ENCODE measurements around the gene NR5A1.

NR5A1 gene

DNA sequence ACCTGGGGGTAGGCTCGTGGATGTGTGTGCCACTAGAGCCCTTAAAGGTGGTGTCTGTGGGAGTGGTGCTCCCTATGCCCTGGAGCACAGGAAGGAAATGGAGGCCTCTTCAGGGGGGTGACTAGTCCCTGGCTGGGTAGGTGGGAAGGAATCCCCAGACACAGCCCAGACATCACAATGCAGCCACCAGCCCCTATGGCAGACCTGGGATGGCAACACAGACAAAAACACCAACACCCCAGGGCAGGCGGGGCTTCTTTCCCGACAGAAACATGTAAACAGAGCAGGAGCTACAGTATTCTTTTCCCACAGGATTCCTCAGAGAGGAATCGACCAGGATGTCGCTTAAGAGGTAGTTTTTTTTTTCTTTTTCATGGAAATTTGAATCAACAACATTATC lies 10.4 kb upstream of the NR5A1 start:
- DNase-seq (ENCODE audit: insufficient read length, low spot score) (no peak), FAIRE-seq (no peak)

DNA sequence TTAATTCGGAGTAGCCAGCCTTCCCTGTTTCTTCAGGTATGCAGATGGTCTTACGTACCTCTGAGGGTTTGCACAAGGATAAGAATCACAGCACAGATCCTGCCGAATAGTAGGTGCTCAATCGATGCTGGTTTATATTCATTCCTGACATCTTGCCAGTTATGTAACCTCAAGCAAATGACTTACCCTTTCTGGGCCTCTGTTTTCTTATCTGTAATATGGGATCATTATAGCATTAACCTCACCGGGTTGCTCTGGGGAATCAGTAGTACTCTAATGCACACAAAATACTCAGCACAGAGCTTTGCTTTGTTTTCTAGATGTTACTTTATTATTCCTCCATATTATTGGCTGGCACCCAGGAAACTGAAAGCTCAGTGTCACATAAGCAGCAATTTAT lies 7.7 kb upstream of the NR5A1 start:
- no peak for FAIRE-seq
- no peak for DNase-seq (ENCODE audit: insufficient read length, low spot score)

DNA sequence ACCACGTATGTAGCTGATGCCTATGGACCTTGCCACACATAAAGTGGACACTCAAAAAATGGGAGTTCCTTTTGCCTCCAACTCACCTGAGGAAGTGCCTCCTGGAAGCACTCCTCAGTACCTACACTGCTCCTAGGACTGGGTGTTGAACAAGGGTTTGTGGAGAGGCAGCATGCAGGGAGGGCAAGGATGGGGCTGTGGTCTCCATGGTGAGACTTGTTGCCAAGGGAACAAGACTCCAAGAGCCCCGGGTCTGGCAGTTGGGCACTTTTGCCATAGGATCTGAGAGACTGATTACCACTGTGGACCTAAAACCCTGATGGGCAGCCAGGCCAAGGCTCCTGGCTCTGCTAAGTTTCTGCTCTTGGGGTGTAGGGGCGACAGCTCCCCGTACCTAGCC lies 6.9 kb upstream of the NR5A1 start:
- DNase-seq (ENCODE audit: insufficient read length, low spot score) (no peak), FAIRE-seq (no peak)

DNA sequence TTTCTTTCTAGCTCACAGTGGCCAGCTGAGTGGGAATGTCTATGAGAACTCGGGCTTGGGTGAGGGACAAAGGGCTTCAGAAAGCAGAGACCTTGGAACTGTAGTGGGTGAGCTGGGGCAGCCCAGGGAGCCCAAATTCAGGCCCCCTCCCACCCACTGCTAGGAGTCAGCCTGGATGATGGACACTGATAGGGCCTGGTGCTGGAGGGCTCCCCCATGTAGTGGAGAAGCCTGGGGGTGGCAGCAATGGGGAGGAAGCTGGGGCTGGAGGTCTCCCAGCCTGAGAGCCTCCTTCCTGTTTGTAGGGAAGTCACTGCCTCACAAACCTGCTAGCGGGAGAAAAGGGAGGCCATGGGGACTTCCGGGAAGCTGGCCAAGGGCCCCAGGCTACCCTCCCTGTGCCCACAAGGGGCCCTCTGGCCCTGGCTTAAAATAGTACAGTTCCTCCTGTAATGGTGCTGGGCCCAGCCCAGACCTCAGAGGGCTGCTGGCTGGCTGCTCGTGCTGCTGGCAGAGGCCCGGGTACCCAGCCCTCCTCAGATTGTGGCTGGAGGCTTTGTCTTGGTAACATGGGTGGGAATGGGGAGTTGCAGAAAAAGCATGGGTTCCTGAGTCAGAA lies 6.3 kb upstream of the NR5A1 start:
- FAIRE-seq (no peak), DNase-seq (ENCODE audit: insufficient read length, low spot score) (no peak)

DNA sequence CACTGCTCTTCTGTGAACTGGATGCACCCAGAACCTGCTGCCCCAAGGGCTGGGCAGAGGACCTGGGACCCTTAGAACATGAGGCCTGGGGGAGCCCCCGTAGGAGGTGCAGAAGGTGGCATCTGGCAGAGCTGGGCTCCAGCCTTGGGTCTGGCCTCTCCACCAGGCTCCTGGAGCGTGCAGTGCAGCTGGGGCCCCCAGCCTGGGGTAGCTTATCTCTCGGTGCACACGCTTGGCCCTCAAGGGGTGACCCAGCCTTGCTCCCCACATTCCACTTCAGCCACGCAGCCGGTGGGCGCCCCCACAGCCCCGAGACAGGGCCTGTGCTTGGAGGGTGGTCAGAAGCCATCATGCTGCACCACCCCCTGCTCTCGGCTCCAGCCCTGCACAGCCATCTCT lies 5.6 kb upstream of the NR5A1 start:
- no peak for FAIRE-seq
- no peak for DNase-seq (ENCODE audit: insufficient read length, low spot score)

DNA sequence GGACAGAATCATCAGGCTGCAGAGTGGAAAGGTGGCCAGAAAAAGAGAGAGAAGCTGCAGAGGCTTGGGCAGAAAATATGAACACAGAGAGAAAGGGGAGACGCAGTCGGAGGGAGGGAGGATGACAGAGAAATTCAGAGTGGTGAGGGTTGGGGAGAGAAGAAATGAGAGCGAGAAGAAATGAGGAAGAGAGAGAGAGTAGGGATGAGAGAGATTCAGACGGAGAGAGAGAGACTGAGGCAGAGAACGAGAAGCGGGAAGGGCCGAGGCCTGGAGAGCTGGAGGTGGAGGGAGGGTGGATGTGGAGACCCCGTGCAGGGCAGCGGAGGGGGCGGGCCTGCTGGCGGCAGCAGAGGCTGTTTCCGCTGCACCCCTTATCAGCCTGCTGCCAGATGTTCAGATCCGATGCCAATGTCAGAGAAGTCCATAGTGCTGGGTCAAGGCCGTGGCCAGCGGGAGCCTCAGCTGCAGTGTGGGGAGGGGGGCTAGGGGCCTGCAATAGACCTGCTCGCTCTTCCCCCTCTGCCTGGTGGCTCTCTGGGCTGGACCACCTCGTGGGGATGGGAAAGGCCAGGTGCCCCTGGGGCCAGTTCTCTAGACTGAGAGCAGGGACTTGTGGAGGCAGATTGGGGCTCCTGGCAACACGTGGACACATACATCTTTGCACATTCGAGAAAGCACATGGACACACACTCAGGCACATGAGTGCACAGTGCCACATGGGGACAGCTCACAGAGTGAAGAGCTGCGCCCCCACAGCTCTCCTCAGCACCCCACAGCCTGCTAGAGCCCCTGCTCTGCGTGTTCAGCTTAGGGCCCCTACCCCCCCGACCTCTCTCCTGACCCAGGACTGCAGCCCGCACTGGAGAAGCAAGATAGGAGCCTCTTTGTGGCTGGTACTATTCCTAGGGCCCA lies 4.9 kb upstream of the NR5A1 start:
- DNase-seq (ENCODE audit: insufficient read length, low spot score) (no peak), FAIRE-seq (no peak)

DNA sequence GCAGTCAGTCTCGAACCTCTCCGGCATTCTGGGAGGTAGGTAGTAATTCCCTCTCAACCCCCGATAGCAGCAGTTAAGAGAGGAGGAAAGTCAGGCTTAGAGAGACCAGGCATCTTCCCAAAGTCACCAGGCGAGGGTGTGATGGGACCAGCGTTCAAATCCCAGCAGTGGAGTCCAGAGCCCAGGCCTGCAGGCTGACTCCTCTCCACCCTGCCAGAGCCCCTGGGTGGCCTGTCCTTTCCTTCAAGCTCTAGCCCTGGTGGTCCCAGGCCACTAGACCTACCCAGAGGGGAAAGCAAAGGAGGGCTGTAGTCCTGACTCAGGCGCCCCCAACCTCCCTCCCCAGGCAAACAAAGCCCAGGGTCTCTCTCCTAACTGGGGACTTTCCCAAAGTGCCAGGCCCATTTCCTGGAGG lies 4.2 kb upstream of the NR5A1 start:
- no peak for FAIRE-seq
- DNase-seq (ENCODE audit: insufficient read length, low spot score) = no peak

DNA sequence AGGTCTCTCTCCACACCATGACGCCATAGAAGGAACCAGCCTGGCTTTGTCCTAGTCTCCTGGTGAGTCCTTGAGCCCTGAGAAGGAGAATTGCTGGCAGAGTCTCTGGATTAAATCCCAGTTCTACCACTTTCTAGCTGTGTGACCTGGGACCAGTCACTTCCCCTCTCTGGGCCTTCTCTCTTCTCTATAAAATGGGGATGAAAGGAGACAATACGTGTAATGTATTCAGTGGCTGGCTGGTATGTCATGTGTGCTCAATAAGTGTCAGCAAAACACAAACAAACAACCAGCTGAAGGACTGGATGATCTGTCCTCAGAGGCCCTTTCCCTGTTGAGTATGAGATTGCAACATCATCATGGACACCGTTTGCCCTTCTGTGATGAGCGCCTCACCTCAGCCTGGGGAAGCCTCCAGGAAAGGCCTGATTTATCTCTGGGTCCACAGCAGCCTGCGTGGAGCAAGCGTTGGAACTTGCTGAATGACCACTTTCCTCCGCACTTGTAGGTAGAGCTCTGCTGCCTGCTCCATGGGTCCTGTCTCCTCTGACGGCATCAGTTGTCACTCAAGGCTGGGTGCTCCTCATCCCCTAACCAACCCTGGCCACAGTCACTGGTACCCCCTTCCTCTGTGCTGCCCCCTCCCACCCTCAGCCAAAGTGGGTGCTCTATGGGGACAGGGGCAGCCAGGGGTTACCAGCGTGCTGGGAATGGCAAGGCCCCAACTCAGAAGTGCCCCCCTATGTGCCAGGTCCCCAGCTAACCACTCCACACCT lies 3.6 kb upstream of the NR5A1 start:
- DNase-seq (ENCODE audit: insufficient read length, low spot score) (no peak), FAIRE-seq (no peak)

DNA sequence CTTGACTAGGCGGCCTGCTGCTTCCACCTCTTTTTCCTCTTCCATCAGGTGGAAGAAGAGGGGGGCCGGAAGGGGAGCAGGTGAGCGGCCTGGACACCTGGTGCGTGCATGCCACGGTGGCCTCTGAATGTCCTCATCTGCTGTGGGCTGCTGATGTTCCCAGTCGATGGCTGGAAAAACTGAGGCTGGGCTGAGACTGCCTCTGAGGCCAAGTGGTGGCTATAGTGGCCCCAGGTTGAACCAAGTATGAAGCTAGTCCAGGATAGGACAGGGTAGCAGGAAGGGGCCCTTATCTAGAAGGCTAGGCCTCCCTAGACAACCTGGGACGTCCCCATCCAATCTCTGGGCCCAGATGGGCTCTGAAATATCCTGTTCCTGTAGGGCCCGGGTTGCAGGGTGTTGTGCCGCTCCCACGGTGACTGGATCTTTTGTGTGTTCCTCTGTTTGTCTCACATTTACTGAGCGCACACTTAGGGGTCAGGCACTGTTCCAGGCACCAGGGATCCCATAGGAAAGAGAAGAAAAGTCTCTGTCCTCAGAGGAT lies 753 bp upstream of the NR5A1 start:
- DNase-seq (ENCODE audit: insufficient read length, low spot score) = no peak
- no peak for FAIRE-seq

DNA sequence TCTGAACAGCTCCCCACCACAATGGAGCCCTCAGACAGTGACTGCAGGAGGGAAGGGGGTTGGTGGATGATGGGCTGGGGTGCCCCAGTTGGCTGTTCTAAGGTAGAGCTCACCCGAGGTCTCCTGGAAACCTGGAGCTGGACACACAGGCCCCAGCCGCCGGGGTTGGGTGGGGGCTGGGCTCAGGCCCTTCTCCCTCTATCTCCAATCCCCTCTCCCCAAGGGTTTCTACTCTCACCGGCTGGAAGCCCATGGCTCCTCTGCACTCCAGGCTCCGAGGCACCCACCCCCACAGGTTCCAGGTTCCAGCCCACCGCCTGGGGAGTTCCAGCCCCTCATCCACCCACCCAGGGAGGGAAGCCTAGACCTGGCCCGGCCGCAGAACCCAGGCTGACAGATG lies 766 bp downstream of the NR5A1 start:
- no peak for FAIRE-seq
- no peak for DNase-seq (ENCODE audit: insufficient read length, low spot score)

DNA sequence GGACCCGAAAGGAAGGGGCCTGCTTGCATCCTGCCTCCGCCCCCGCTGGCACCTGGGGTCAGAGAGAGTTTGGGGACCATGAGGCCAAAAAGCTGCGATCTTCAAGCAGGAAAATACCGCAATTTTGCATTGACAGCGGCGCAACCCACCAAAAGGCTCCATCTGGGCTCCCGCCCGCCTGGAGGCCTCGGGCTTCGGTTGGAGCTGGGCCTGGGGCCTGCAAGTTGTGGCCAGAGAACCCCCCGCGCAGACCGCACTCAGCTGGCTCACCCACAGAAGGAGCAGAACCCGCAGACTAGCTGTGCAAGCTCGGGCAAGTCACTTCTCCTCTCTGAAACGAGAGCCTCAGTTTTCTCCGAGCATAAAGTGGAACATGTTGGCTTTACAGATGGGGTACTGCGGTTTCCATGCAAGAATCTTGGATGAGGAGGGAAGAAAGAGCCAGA lies 1.3 kb downstream of the NR5A1 start:
- FAIRE-seq (no peak), DNase-seq (ENCODE audit: insufficient read length, low spot score) (no peak)

DNA sequence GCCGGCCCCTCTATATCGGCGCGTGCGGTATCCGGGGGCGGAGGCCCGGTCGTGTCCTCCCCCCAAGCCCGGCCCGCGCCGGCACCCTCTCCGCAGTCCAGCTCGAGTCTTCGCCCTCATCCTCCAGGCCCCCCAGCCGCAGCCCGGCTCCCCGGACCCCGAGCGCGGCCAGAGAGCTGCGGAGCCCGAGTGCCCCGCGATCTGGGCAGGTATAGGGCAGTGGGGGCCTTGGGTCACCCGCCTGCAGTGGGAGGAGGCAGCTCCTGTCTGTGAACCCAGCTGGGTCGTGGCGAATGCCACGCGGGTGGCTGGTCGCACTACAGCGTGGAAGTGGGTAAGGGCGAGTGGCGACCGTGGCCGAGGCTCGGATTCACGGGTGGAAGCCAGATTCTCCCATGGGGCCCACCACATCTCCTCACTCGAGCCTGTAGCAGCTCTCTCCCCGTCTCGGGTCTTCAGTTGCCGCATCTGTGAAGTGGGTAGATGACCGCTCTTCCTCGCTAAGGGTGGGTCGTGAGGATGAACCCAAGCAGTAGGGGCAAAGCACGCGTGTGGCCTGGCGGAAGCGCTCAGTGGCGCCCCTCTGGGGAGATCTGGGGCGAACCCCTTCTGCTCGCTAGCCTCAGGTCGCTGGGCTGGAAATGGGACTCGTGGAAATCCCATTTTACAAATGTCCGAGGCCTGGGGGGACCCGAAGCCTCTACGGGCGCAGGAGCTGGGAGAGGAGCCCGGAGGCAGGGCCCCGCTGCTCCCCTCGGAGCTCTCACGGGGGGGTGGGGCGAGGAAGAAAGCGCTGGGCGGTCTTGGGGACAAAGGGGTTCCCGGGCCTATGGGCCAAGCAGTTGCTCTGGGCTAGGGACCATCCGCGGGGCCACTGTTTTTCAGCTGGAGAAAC lies 1.9 kb downstream of the NR5A1 start:
- no peak for FAIRE-seq
- DNase-seq (ENCODE audit: insufficient read length, low spot score) = no peak

DNA sequence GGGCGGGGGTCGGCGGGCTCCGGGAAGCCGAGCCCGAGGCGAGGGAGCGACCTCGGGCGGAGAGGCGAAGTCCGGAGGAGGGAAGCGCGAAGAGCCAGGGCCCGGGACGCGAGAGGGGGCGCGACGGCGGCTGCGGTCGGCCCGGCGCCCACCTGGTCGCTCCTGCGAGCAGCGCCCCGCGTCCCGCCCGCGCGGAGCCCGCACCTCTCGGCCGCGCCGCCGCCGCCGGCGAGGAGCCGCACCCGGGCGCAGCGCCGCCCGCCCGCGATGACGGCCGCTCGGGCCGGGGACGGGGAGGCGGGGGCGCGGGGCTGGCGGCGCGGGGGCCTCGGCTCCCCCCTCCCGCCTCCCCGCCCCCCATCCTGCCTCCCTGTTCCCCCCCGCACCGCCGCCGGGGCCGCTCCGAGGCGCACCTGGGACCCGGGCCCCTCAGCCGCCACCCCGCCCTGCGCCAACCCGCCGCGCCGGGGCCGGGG lies 2.6 kb downstream of the NR5A1 start:
- no peak for DNase-seq (ENCODE audit: insufficient read length, low spot score)
- no peak for FAIRE-seq

DNA sequence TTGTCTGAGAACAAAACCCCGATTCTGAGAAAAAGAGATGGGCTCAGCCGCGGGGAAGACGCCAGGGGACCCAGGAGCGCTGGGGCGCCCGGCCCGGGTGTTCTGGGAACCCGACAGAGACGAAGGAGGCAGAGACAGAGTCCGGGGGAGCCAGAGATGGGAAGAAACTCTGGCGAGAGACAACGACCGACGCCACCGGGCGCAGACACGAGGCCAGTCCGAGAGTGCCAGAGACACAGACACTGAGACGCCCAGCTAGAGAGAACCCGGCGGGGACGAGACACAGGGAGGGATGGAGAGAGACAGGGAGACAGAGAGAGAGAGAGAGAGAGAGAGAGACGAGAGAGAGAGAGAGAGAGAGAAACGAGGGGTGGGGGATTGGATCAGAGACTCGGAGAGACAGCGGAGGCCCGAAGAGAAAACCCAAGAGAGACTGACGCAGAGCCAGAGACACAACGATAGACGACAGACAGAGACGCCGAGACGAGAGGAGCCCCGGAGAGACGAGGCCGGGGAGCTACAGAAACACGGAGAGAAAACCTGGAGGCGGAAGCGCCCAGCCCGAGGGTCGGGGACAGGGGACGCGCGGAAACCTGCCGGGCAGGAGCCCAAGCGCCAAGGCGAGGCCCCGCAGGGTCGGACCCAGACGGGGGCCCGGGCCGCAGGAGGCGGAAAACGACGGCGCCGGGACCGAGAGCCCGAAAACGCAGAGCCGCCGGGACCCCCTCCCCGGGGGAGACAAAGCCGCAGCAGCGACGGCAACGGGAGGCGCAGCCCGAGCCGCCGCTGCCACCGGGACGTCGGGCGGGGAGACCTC lies 3.3 kb downstream of the NR5A1 start:
- FAIRE-seq = no peak
- DNase-seq (ENCODE audit: insufficient read length, low spot score) = no peak

DNA sequence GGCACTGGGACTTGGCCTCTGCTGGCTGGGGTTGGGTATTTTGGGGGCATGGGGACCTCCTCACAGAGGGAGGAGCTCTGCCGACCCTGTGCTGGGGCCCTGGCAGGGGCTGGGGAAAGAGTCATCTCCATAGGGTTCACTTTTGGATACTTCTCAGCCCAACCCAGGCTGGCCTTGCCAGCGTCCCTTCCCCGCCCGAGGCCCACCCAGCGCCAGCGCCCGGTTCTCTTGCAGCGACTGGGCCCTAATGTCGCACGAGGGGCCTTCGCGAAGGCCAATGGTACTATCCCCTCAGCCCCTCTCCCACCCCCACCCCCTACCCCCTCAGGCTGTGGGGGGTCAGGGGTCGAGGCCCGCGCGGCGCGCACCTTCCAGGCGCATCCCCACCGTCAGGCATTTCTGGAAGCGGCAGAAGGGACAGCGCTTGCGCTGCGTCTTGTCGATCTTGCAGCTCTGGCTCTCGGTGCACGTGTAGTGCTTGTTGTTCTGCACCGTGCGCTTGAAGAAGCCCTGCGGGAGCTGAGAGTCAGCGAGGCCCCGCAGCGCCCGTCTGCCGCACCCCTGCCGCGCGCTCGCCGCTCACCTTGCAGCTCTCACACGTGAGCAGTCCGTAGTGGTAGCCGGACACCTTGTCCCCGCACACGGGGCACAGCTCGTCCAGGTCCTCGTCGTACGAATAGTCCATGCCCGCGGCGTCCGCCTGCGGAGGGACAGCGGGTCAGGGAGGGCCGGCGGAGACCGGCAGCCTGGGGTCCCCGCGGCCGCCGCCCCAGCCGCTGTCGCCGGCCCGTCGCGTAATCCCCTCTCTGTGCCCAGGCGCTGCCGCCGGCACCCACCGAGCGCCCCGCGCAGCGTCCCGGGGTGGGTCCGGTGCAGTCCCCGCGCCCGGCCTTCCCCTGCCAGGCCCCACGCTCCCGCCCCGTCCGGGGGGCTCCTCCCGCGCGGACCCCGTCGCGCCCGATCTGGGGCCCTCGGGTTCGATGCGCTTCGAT lies 4.2 kb downstream of the NR5A1 start:
- no peak for FAIRE-seq
- DNase-seq (ENCODE audit: insufficient read length, low spot score) = no peak

DNA sequence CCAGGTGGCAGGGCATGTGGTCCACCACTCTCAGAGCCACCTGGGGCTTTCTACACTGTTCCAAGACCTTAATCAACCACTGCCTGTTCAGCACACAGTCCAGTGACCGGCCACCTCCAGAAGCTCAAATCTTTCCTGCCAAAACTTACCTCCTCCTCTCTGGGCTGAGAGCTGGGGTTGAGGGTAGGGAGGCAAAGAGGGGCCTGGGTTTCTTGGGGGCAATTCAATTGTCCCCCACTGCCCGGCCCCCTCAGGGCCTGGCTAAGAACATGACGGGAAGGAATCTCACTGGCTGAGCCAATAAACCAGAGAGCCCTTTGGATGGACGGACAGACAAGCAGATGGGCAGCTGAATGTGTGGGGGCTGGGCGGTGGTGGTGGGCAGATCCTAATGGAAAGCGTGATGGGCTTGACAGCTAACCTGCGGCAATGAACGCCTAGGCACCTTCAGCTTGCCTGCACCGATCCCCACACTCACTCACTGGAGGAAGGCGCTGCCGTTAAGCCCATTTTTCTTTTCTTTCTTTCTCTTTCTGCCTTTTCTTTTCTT lies 5.4 kb downstream of the NR5A1 start:
- FAIRE-seq = no peak

DNA sequence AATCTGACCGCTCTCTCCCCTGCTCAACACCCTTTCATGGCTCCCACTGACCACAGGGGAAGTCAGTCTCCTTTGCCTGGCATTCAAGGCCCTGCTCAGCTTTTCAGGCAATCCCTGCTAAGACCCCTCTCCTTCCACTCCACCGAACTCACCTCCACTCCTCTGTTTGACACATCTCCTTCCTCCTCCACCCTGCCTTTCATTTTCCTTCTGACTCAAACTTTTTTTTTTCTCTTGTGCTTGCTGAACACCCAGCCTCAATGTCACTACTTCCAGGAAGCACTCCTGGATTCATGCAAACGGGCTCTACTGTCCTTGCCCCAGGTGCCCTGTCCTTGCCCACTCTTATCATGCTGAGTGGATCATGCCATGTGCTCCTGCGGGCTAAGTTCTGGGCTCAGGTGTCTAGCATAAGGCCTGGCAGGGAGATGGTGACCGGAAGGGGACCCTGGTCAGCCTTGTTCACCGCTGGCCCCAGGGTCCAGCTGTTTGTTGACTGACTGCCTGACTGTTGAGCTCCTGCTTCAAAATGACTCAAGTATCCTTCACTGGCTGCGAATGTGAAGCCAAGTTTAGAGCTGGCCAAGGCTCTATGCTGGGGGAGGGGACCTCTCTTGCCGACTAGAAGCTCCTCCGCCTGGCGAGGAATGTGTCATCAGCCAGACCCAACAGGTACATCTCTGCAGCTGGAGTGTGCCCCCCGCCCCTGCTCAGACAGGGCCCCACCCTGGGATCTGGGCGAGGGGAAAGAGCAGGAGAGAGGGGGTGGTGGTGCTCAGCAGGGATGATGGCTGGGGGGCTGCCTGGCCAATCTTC lies 6.2 kb downstream of the NR5A1 start:
- DNase-seq (ENCODE audit: insufficient read length, low spot score) (no peak), FAIRE-seq (no peak)

More for the DNA sequence above, 5.4 kb downstream of the NR5A1 start:
- DNase-seq (ENCODE audit: insufficient read length, low spot score) = no peak

Measured in HTR-8/SVneo (cell line).